Uterus (tissue), 4 donors: Measurements from ENCODE around the gene ACOXL. TPM values are rescaled to one million over a fixed set of nuclear protein-coding genes. Genes with fewer than 3 reads are reported as not detected.

Source experiments
- DNase-seq, 2 donors: peaks; one replicate each; pipeline ENCODE4 v3.0.0-alpha.2; 2019 to 2020
- H3K27ac ChIP-seq, 2 donors: fragments of 200-600 bp; sonication (generic); 1 replicate in 1 of 2; 2 replicates in 1 of 2; pipeline ENCODE4 v1.5.1; 2016 to 2018
- H3K27me3 ChIP-seq, 2 donors: fragments of 200-600 bp; sonication (generic); one replicate each; pipeline ENCODE4 v1.5.1; 2018 to 2019; ENCODE audit warnings: control low read depth in 1 of 2
- H3K36me3 ChIP-seq, 2 donors: fragments of 200-600 bp; sonication (generic); one replicate each; pipeline ENCODE4 v1.5.1; 2019; ENCODE audit warnings: control low read depth in 1 of 2
- H3K4me1 ChIP-seq, 2 donors: fragments of 200-600 bp; sonication (generic); one replicate each; pipeline ENCODE4 v1.5.1; 2018 to 2019; ENCODE audit warnings: control low read depth in 1 of 2
- H3K4me3 ChIP-seq, 2 donors: fragments of 200-600 bp; sonication (generic); 1 replicate in 1 of 2; 2 replicates in 1 of 2; pipeline ENCODE4 v1.5.1; 2018 to 2019; ENCODE audit warnings: mild to moderate bottlenecking in 1 of 2
- H3K9me3 ChIP-seq, 2 donors: fragments of 200-600 bp; sonication (generic); one replicate each; pipeline ENCODE4 v1.5.1; 2019; ENCODE audit warnings: control low read depth in 1 of 2
- POLR2A ChIP-seq, 2 donors: fragments of 450-650 bp; IDR thresholded peaks; one replicate each; pipeline ENCODE4 v1.6.1; 2016; ENCODE audit warnings: antibody characterized with exemption in 2 of 2, mild to moderate bottlenecking in 1 of 2, moderate library complexity in 1 of 2
- intact Hi-C: fragments of 100-400 bp; cut with DNase I; formaldehyde crosslinking; loops from one replicate; pipeline ENCODE4 v1.15.1; 2023; ENCODE audit warnings: low total_unique reads
- total RNA-seq, 4 donors: library from RNA; depleted of rRNA in 3 of 4; stranded (reverse); fragments of >200 nt in 3 of 4; gene quantifications; one replicate each; pipeline versions ENCODE4 v1.1.0 to v1.2.4, GENCODE V29; 2014 to 2023
- TF ChIP-seq, protein P1 (sequence below), 4 experiments: fragments of 200-600 bp in 2 of 4; fragments of 450-650 bp in 2 of 4; sonication (generic) in 2 of 4; IDR thresholded peaks; one replicate each; pipeline ENCODE4 v1.5.1; 2016 to 2019; ENCODE audit warnings: antibody characterized with exemption in 4 of 4, mild to moderate bottlenecking in 2 of 4, moderate library complexity in 1 of 4
- donor health status: DM: yes; HTN: yes; CAD: no.

ACOXL gene
- total RNA-seq, 4 donors from 2014 or later, result 0.18 to 0.41 TPM; not detected in 2

DNA sequence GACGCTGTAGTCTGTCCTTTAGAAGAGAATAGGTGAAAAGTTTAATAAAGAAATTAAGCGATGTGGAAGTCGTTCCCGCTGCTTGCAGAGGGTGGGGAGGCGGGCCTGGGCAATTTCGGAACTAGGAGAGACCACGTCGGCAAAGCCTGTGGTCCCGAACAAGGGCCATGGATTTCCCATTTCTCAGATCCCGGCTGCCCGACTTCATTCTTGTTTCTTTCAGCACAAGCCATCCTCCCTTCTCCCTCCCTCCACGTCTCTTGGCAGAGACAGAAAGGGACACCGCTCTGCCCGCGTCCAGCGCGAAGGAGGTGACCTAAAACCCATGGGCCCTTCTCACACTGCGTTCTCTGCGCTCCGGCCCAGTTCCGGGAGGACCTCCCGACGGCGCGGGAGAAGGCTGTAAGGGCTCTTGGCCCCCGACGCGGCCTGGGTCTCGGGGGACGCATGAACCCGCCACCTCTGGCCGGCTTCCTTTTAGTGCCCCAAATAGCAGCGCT lies 386.2 kb downstream of the ACOXL start:
- H3K27ac ChIP-seq, result peak overlapping the region in 1 of 2 donors; percentile 13
- no peak overlapping the region for H3K4me3 ChIP-seq
- intact Hi-C loops, result no loop called here
- no peaks in the 10 kb centered on the region for H3K27me3 ChIP-seq
- no peaks in the 10 kb centered on the region for H3K36me3 ChIP-seq
- TF ChIP-seq, protein P1, sequence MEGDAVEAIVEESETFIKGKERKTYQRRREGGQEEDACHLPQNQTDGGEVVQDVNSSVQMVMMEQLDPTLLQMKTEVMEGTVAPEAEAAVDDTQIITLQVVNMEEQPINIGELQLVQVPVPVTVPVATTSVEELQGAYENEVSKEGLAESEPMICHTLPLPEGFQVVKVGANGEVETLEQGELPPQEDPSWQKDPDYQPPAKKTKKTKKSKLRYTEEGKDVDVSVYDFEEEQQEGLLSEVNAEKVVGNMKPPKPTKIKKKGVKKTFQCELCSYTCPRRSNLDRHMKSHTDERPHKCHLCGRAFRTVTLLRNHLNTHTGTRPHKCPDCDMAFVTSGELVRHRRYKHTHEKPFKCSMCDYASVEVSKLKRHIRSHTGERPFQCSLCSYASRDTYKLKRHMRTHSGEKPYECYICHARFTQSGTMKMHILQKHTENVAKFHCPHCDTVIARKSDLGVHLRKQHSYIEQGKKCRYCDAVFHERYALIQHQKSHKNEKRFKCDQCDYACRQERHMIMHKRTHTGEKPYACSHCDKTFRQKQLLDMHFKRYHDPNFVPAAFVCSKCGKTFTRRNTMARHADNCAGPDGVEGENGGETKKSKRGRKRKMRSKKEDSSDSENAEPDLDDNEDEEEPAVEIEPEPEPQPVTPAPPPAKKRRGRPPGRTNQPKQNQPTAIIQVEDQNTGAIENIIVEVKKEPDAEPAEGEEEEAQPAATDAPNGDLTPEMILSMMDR (IDR thresholded peaks at IDR 0.05), result no peak
- TF ChIP-seq POLR2A (IDR thresholded peaks at IDR 0.05), result no peak
- H3K9me3 ChIP-seq, result no peaks in the 10 kb centered on the region
- peaks cover 0 to 4% of the 10 kb centered on the region in 2 donors for H3K4me1 ChIP-seq
- DNase-seq, result peak in 1 of 2 donors; percentile 23

DNA sequence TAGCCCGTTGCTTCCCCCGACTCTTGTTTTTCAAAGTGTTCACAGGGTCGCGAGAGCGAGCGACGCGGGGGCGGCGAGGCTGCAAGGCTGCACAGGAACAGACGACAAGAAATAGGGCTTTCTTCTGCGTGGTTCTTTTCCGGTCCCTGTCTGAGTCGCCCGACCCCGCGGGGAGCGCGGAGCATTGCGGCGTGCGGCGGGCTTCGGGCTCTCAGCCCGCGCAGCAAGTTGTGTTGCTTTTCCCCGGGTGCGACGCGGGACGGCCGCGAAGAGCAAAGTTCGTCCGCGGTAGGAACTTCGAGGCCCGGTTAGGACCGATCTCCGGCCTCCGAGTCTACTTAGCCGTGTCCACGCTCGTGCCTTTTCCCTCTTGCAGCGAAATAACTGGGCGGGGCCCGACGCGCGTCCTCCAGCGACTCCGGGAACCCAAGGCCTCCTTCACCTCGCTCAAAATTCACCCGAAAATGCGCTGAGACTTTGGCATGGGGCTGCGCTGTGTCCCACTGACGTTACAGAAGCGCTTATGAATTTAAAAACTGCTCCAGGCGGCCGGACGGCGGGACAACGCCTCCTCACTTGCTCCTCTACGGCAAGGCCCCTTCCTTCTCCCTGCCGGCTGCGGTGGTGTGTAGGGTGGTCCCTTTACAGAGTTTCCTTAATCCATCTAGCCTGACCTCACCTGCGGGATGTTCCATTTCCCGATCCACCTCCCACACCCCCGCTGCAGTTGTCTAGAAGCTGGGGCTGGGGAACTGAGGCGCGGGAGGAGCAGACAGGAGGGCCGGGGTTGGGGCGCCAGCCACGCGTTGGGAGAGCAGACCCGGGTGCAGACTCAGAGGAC lies 386.8 kb downstream of the ACOXL start:
- no peak for TF ChIP-seq POLR2A (IDR thresholded peaks at IDR 0.05)
- TF ChIP-seq, protein P1 (IDR thresholded peaks at IDR 0.05), result no peak
- intact Hi-C loops, result no loop called here

DNA sequence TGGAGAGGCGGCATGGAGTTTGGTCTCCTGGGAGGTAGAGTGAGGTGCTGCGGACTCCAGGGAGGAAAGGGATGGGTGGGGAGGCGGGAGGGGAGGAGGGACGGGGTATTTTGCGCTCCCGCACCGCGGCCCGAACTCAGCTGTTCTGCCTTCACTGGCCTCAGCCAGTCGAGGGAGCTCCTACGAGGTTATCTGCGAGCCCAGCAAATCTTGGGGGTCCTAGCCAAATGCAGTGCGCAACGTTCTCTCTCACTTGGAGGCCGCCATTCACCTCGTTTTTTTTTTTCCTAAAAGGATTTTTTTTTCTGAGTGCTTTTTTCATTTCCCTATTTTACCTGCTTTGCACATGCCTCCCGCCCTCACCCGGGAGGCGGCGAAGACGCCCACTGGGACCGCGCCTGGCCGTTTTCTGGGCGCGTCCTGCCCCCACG lies 387.5 kb downstream of the ACOXL start:
- TF ChIP-seq, protein P1 (IDR thresholded peaks at IDR 0.05), result no peak
- no peak for TF ChIP-seq POLR2A (IDR thresholded peaks at IDR 0.05)
- H3K4me1 ChIP-seq, result peaks cover 0 to 4% of the 10 kb centered on the region in 2 donors
- no peaks in the 10 kb centered on the region for H3K9me3 ChIP-seq
- no peaks in the 10 kb centered on the region for H3K36me3 ChIP-seq
- peak overlapping the region in 1 of 2 donors; percentile 57 for H3K27ac ChIP-seq
- H3K27me3 ChIP-seq, result no peaks in the 10 kb centered on the region
- no peak for DNase-seq
- intact Hi-C loops, result no loop called here
- peak overlapping the region; percentile 61 to 86 for H3K4me3 ChIP-seq

More for the DNA sequence above, 386.8 kb downstream of the ACOXL start:
- H3K27ac ChIP-seq, result no peak overlapping the region
- peaks cover 0 to 4% of the 10 kb centered on the region in 2 donors for H3K4me1 ChIP-seq
- H3K36me3 ChIP-seq, result no peaks in the 10 kb centered on the region
- H3K9me3 ChIP-seq, result no peaks in the 10 kb centered on the region
- no peaks in the 10 kb centered on the region for H3K27me3 ChIP-seq
- DNase-seq, result peak; percentile 21 to 24
- H3K4me3 ChIP-seq, result no peak overlapping the region

DNA sequence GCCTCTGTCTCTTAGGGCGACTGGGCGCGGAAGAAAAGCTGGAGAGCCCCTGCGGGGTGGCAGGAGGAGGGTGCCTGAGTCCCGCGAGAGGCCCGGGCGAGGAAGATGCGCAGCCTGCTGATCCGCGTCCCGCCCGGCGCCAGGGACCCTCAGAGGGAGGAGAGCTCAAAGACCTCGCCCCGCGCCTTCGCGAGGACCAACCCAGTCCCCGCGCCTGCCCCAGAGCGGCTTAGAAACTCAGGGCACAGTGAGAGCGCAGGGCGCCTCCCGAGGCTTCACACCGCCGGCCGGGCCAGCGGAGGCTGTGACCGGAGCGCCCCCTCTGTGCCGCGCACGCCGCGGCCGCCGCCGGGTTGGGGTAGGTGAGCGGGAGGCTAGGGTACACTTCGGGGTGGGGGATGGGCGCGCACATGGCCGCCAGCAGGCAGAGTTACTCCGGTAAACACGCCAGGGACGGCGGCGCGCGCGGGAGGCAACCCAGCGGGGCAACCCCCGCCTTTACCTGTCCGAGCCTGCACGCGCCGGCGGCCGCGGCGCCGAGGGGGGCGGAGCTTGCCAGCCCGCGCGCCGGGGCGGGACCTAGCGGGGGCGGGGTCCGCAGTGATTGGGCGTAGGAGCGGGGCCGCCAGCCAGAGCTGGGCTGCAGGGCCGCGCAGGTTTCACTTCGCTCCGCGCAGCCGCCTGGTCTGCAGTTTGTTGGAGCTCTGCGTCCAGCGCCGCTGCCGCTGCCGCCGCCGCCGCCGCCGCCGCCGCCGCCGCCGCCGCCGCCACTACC lies 388.1 kb downstream of the ACOXL start, which contains the start of gene BCL2L11:
BCL2L11 (plus strand) TSS at position 662 of the 775 bp plus-strand sequence. CDS start 2,832 bp downstream, outside the sequence.
- H3K27ac ChIP-seq, result peak within 1 kb of the TSS; percentile 42 to 63
- TF ChIP-seq, protein P1 (IDR thresholded peaks at IDR 0.05), result peak in 1 of 4 experiments; percentile 29
- peak; percentile 93 to 95 for TF ChIP-seq POLR2A (IDR thresholded peaks at IDR 0.05)
- H3K27me3 ChIP-seq, result no peaks in the 10 kb centered on the region
- no peaks in the 10 kb centered on the region for H3K9me3 ChIP-seq
- intact Hi-C loops, result no loop called here
- peaks cover 0 to 4% of the 10 kb centered on the region in 2 donors for H3K4me1 ChIP-seq
- peak; percentile 86 to 92 for DNase-seq
- no peaks in the 10 kb centered on the region for H3K36me3 ChIP-seq
- H3K4me3 ChIP-seq, result peak within 1 kb of the TSS; percentile 61 to 86
